SK-N-SH treated with all-trans-retinoic acid at 6 μM for 48 hours (cell line): ENCODE measurements around the gene OSR1.

Experiments used
- ATAC-seq: fragments of 200-7000 bp; cut with Tn5 transposase; 3 replicates; pipeline ENCODE4 v1.9.1; 2020; ENCODE audit warnings: mild to moderate bottlenecking, moderate library complexity
- ARNTL ChIP-seq: fragments of 450-650 bp; formaldehyde crosslinking; IDR thresholded peaks from 2 replicates; pipeline ENCODE4 v1.5.0; 2020; ENCODE audit warnings: low read depth, mild to moderate bottlenecking, moderate library complexity, borderline replicate concordance
- BACH2 ChIP-seq: fragments of 250-450 bp; sonication (Bioruptor Pico); IDR thresholded peaks from 2 replicates; pipeline ENCODE4 v1.9.0; 2021; ENCODE audit warnings: mild to moderate bottlenecking, borderline replicate concordance
- CREB5 ChIP-seq: fragments of 250-450 bp; sonication (Bioruptor Pico); IDR thresholded peaks from 2 replicates; pipeline ENCODE4 v1.5.1; 2020; ENCODE audit warnings: low read depth, mild to moderate bottlenecking, moderate library complexity
- CSDC2 ChIP-seq: fragments of 250-450 bp; sonication (Bioruptor Pico); IDR thresholded peaks from 2 replicates; pipeline ENCODE4 v1.5.0; 2020; ENCODE audit warnings: mild to moderate bottlenecking, moderate library complexity
- CSRNP3 ChIP-seq: fragments of 250-450 bp; sonication (Bioruptor Pico); IDR thresholded peaks from 2 replicates; pipeline ENCODE4 v1.5.1; 2021; ENCODE audit warnings: mild to moderate bottlenecking, moderate library complexity
- GLIS3 ChIP-seq: fragments of 250-450 bp; sonication (Bioruptor Pico); IDR thresholded peaks from 2 replicates; pipeline ENCODE4 v1.5.0; 2020; ENCODE audit warnings: mild to moderate bottlenecking, moderate library complexity
- OSR1 ChIP-seq: fragments of 250-450 bp; sonication (Bioruptor Pico); IDR thresholded peaks from 2 replicates; pipeline ENCODE4 v1.8.0; 2022; ENCODE audit warnings: moderate library complexity, mild to moderate bottlenecking, inconsistent platforms
- POU6F1 ChIP-seq: fragments of 250-450 bp; sonication (Bioruptor Pico); IDR thresholded peaks from 2 replicates; pipeline ENCODE4 v1.8.0; 2021; ENCODE audit warnings: low read depth, mild to moderate bottlenecking, moderate library complexity, borderline replicate concordance
- PPARA ChIP-seq: fragments of 250-450 bp; sonication (Bioruptor Pico); IDR thresholded peaks from 2 replicates; pipeline ENCODE4 v1.5.0; 2020; ENCODE audit warnings: mild to moderate bottlenecking, borderline replicate concordance
- RARB ChIP-seq: fragments of 250-450 bp; sonication (Bioruptor Pico); IDR thresholded peaks from 2 replicates; pipeline ENCODE4 v1.8.0; 2021; ENCODE audit warnings: mild to moderate bottlenecking, moderate library complexity
- SNAI2 ChIP-seq: fragments of 250-450 bp; sonication (Bioruptor Pico); IDR thresholded peaks from 2 replicates; pipeline ENCODE4 v1.5.0; 2020; ENCODE audit warnings: mild to moderate bottlenecking, moderate library complexity
- TCF4 ChIP-seq: fragments of 250-450 bp; sonication (Bioruptor Pico); IDR thresholded peaks from 2 replicates; pipeline ENCODE4 v1.8.0; 2021; ENCODE audit warnings: mild to moderate bottlenecking, moderate library complexity, borderline replicate concordance
- TOX ChIP-seq: fragments of 250-450 bp; sonication (Bioruptor Pico); IDR thresholded peaks from 2 replicates; pipeline ENCODE4 v1.8.0; 2021; ENCODE audit warnings: mild to moderate bottlenecking, moderate library complexity, borderline replicate concordance
- TSHZ2 ChIP-seq: fragments of 250-450 bp; sonication (Bioruptor Pico); IDR thresholded peaks from 2 replicates; pipeline ENCODE4 v1.5.0; 2020; ENCODE audit warnings: mild to moderate bottlenecking, moderate library complexity
- ZC3H10 ChIP-seq: fragments of 250-450 bp; sonication (Bioruptor Pico); IDR thresholded peaks from 2 replicates; pipeline ENCODE4 v1.5.1; 2021; ENCODE audit warnings: mild to moderate bottlenecking, moderate library complexity
- ZFP3 ChIP-seq: fragments of 250-450 bp; sonication (Bioruptor Pico); IDR thresholded peaks from 2 replicates; pipeline ENCODE4 v1.5.0; 2020; ENCODE audit warnings: mild to moderate bottlenecking, moderate library complexity
- ZFP30 ChIP-seq: fragments of 450-650 bp; formaldehyde crosslinking; IDR thresholded peaks from 2 replicates; pipeline ENCODE4 v1.5.0; 2022; ENCODE audit warnings: mild to moderate bottlenecking, moderate library complexity
- ZNF70 ChIP-seq: fragments of 450-650 bp; formaldehyde crosslinking; IDR thresholded peaks from 2 replicates; pipeline ENCODE4 v1.5.0; 2020; ENCODE audit warnings: mild to moderate bottlenecking, moderate library complexity
- ZNF8 ChIP-seq: fragments of 450-650 bp; formaldehyde crosslinking; IDR thresholded peaks from 2 replicates; pipeline ENCODE4 v1.5.0; 2020; ENCODE audit warnings: mild to moderate bottlenecking, moderate library complexity

OSR1 gene

GRCh38 chr2:19319698-19320097 is 38.7 kb downstream of the OSR1 start (continued):
- TF ChIP-seq TSHZ2 (CRISPR knock-in tag) (no peak), TOX (CRISPR knock-in tag) (no peak), CSRNP3 (CRISPR knock-in tag) (no peak)

GRCh38 chr2:19319064-19319463 is 39.4 kb downstream of the OSR1 start:
- TF ChIP-seq PPARA (CRISPR knock-in tag) (no peak), ZC3H10 (CRISPR knock-in tag) (no peak), TOX (CRISPR knock-in tag) (no peak), CSRNP3 (CRISPR knock-in tag) (no peak), CSDC2 (CRISPR knock-in tag) (no peak), ARNTL (no peak), SNAI2 (CRISPR knock-in tag) (no peak), OSR1 (no peak), CREB5 (CRISPR knock-in tag) (no peak), TCF4 (CRISPR knock-in tag) (no peak), BACH2 (CRISPR knock-in tag) (no peak), ZFP3 (CRISPR knock-in tag) (no peak), ZFP30 (no peak), ZNF8 (CRISPR knock-in tag) (no peak), GLIS3 (CRISPR knock-in tag) (no peak), TSHZ2 (CRISPR knock-in tag) (no peak), POU6F1 (CRISPR knock-in tag) (no peak)
- no peak for ATAC-seq

GRCh38 chr2:19313553-19313952 is 44.9 kb downstream of the OSR1 start:
- no peak for ATAC-seq

More at GRCh38 chr2:19313553-19313952, 44.9 kb downstream of the OSR1 start:
- no peak for TF ChIP-seq TOX (CRISPR knock-in tag)
- TF ChIP-seq OSR1: no peak
- TF ChIP-seq CSRNP3 (CRISPR knock-in tag): no peak
- no peak for TF ChIP-seq CSDC2 (CRISPR knock-in tag)
- TF ChIP-seq ZNF8 (CRISPR knock-in tag): no peak
- TF ChIP-seq RARB (CRISPR knock-in tag): no peak
- TF ChIP-seq ZNF70 (CRISPR knock-in tag): no peak
- TF ChIP-seq GLIS3 (CRISPR knock-in tag): no peak
- no peak for TF ChIP-seq ZC3H10 (CRISPR knock-in tag)
- TF ChIP-seq SNAI2 (CRISPR knock-in tag): no peak
- no peak for TF ChIP-seq ARNTL
- no peak for TF ChIP-seq TSHZ2 (CRISPR knock-in tag)
